Right lobe of liver (tissue), 6 donors: ENCODE results near the gene CDKL4. TPM values are rescaled to one million over a fixed set of nuclear protein-coding genes. Genes with fewer than 3 reads are reported as not detected.

Experiments used
- ATAC-seq, 4 donors: fragments of 200-7000 bp; cut with Tn5 transposase; one replicate each; pipeline ENCODE4 v1.9.1; 2020; ENCODE audit warnings: mild to moderate bottlenecking in 4 of 4, moderate library complexity in 4 of 4
- DNase-seq, 3 donors: peaks; one replicate each; pipeline ENCODE4 v3.0.0-alpha.2; 2020
- H3K27ac ChIP-seq, 3 donors: fragments of 200-600 bp; one replicate each; pipeline ENCODE4 v1.8.0; 2022
- H3K27me3 ChIP-seq, 2 donors: fragments of 200-600 bp; one replicate each; pipeline ENCODE4 v1.8.0; 2022
- H3K36me3 ChIP-seq, 4 donors: fragments of 200-600 bp; sonication (generic) in 1 of 4; one replicate each; pipeline versions ENCODE4 v1.5.1 to v1.8.0; 2017 to 2022; ENCODE audit warnings: control low read depth in 1 of 4
- H3K4me1 ChIP-seq, 4 donors: fragments of 200-600 bp; sonication (generic) in 1 of 4; one replicate each; pipeline versions ENCODE4 v1.5.1 to v1.8.0; 2017 to 2022; ENCODE audit warnings: control low read depth in 1 of 4
- H3K4me3 ChIP-seq, 3 donors: fragments of 200-600 bp; one replicate each; pipeline ENCODE4 v1.8.0; 2022
- H3K9me3 ChIP-seq, 4 donors: fragments of 200-600 bp; sonication (generic) in 1 of 4; one replicate each; pipeline versions ENCODE4 v1.5.1 to v1.8.0; 2017 to 2022; ENCODE audit warnings: control low read depth in 1 of 4
- POLR2A ChIP-seq: fragments of 450-650 bp; IDR thresholded peaks from one replicate; pipeline ENCODE4 v1.6.1; 2017; ENCODE audit warnings: antibody characterized with exemption, mild to moderate bottlenecking
- WGBS: methylation state at CpG from one replicate; pipeline ENCODE4 v1.1.6; 2018; ENCODE audit warnings: low coverage, low lambda C conversion rate; ENCODE audit not compliant: insufficient coverage; ENCODE audit errors: missing lambda C conversion rate; 5-methylcytosine and 5-hydroxymethylcytosine counted together
- intact Hi-C, 2 donors: fragments of 100-400 bp; cut with DNase I; formaldehyde crosslinking; loops; one replicate each; pipeline versions ENCODE4 v1.11.2 to v1.14.1; 2022
- total RNA-seq, 6 experiments: library from RNA; depleted of rRNA in 2 of 6; stranded (reverse); fragments of >200 nt in 2 of 6; fragmentation: NEBNext Ultra II Directional in 3 of 6; extraction: Animal tissue kit (Norgen Biotek cat#: 25700) in 3 of 6; gene quantifications; one replicate each; pipeline versions ENCODE4 v1.1.0 to v1.2.4, GENCODE V29; 2016 to 2023
- TF ChIP-seq, protein P1 (sequence below), 4 donors: fragments of 200-600 bp in 3 of 4; fragments of 450-650 bp in 1 of 4; IDR thresholded peaks; one replicate each; pipeline versions ENCODE4 v1.5.1 to v1.8.0; 2016 to 2022; ENCODE audit warnings: antibody characterized with exemption in 4 of 4, mild to moderate bottlenecking in 2 of 4
- donor health status: DM: no; HTN: yes; CAD: no.
- donor health status: DM: no; HTN: no; CAD: no.
- donor health status: DM: no; HTN: no; CAD: no.
- donor health status: DM: no; HTN: yes; CAD: no.
- donor health status: DM: no; HTN: yes; CAD: no.

CDKL4 gene
- total RNA-seq, 6 experiments from 2014 or later: 0.18 to 0.27 (median 0.25) TPM; not detected in 3

- intact Hi-C loops: no loop called here
- Histone ChIP-seq H3K4me1 (no peaks in the 10 kb centered on the region), H3K4me3 (no peak overlapping the region), H3K27me3 (no peaks in the 10 kb centered on the region), H3K9me3 (no peaks in the 10 kb centered on the region), H3K36me3 (no peaks in the 10 kb centered on the region), H3K27ac (no peak overlapping the region)
- TF ChIP-seq POLR2A: no peak
- TF ChIP-seq, protein P1, sequence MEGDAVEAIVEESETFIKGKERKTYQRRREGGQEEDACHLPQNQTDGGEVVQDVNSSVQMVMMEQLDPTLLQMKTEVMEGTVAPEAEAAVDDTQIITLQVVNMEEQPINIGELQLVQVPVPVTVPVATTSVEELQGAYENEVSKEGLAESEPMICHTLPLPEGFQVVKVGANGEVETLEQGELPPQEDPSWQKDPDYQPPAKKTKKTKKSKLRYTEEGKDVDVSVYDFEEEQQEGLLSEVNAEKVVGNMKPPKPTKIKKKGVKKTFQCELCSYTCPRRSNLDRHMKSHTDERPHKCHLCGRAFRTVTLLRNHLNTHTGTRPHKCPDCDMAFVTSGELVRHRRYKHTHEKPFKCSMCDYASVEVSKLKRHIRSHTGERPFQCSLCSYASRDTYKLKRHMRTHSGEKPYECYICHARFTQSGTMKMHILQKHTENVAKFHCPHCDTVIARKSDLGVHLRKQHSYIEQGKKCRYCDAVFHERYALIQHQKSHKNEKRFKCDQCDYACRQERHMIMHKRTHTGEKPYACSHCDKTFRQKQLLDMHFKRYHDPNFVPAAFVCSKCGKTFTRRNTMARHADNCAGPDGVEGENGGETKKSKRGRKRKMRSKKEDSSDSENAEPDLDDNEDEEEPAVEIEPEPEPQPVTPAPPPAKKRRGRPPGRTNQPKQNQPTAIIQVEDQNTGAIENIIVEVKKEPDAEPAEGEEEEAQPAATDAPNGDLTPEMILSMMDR (IDR thresholded peaks at IDR 0.05): no peak
- WGBS: 90% methylated on average over 3 of the region's 3 CpGs
- DNase-seq (no peak), ATAC-seq (no peak)
These were observed 88.8 kb downstream of the CDKL4 start for GRCh38 chr2:39154944-39155343.

GRCh38 chr2:39153312-39153711, 90.5 kb downstream of the CDKL4 start:
- ATAC-seq (no peak), DNase-seq (no peak)
- no peak for TF ChIP-seq POLR2A
- TF ChIP-seq, protein P1 (IDR thresholded peaks at IDR 0.05): no peak
- Histone ChIP-seq H3K36me3 (no peaks in the 10 kb centered on the region), H3K27me3 (no peaks in the 10 kb centered on the region), H3K9me3 (no peaks in the 10 kb centered on the region), H3K27ac (no peak overlapping the region), H3K4me3 (no peak overlapping the region), H3K4me1 (no peaks in the 10 kb centered on the region)
- WGBS: 67% methylated on average over 1 of the region's 1 CpG
- intact Hi-C loops: no loop called here

- no peak overlapping the region for H3K27ac ChIP-seq
- no peaks in the 10 kb centered on the region for H3K4me1 ChIP-seq
- DNase-seq (no peak), ATAC-seq (no peak)
- H3K9me3 ChIP-seq: no peaks in the 10 kb centered on the region
- no peak overlapping the region for H3K4me3 ChIP-seq
- intact Hi-C loops: no loop called here
- TF ChIP-seq, protein P1 (IDR thresholded peaks at IDR 0.05): no peak
- TF ChIP-seq POLR2A: no peak
- no peaks in the 10 kb centered on the region for H3K27me3 ChIP-seq
- no peaks in the 10 kb centered on the region for H3K36me3 ChIP-seq
- WGBS: 89% methylated on average over 2 of the region's 2 CpGs
These were observed 91.3 kb downstream of the CDKL4 start for GRCh38 chr2:39152504-39152903.

DNA sequence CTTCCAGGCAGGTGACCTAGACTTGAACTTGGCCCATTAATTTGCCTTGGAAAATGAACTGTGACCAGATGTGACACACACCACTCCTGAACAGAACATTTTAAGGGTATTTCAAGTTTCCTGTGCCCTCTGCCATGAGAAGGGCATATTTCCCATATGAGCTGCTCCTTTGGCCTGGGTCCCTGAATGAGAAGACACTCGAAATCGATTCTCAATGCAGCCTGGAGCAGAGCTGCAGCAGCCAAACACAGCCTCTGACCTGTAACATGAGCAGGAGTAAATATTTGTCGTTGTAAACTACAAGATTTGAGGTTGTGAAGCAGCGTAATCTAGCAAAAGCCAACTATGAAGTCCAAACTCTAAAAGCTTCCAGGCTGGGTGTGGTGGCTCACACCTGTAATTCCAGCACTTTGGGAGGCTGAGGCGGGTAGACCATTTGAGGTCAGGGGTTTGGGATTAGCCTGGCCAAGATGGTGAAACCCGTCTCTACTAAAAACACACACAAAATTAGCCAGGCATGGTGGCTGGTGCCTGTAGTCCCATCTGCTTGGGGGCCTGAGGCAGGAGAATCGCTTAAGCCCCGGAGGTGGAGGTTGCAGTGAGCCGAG, 92.8 kb downstream of the CDKL4 start:
- no peaks in the 10 kb centered on the region for H3K4me1 ChIP-seq
- no peak for TF ChIP-seq POLR2A
- TF ChIP-seq, protein P1 (IDR thresholded peaks at IDR 0.05): no peak
- H3K4me3 ChIP-seq: no peak overlapping the region
- H3K9me3 ChIP-seq: no peaks in the 10 kb centered on the region
- DNase-seq (no peak), ATAC-seq (peak; percentile 78 to 96 (median 92))
- 45% methylated on average over 5 of the region's 9 CpGs for WGBS
- no peaks in the 10 kb centered on the region for H3K36me3 ChIP-seq
- intact Hi-C loops: no loop called here
- no peaks in the 10 kb centered on the region for H3K27me3 ChIP-seq
- no peak overlapping the region for H3K27ac ChIP-seq

DNA sequence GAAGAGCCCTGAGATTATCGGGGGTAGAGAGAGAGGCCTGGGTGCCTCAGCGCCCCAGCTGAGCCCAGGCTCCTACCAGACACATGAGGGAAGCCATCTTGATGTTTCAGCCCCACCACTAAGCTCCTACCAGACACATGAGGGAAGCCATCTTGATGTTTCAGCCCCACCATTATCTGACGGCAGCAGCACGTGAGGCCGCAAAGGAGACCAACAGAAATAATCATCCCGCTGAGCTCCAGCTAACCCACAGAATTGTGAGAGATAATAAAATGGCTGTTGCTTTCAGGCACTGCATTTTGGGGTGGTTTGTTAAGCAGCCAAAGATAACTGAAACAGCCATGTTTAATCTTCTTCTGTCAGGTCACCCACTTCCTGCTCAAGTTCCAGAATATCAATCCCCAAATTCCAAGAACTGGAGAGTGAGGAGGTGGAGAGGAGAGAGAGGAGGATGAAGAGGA, 93.6 kb downstream of the CDKL4 start:
- 96% methylated on average over 6 of the region's 6 CpGs for whole genome bisulfite sequencing
- ATAC-seq: no peak
- Histone ChIP-seq H3K36me3 (no peaks in the 10 kb centered on the region), H3K4me1 (no peaks in the 10 kb centered on the region), H3K9me3 (no peaks in the 10 kb centered on the region), H3K27me3 (no peaks in the 10 kb centered on the region), H3K4me3 (no peak overlapping the region), H3K27ac (no peak overlapping the region)
- no peak for DNase-seq
- no peak for TF ChIP-seq POLR2A
- TF ChIP-seq, protein P1 (IDR thresholded peaks at IDR 0.05): no peak
- intact Hi-C loops: no loop called here
